Measurements from ENCODE around the gene IBA57.

DNA sequence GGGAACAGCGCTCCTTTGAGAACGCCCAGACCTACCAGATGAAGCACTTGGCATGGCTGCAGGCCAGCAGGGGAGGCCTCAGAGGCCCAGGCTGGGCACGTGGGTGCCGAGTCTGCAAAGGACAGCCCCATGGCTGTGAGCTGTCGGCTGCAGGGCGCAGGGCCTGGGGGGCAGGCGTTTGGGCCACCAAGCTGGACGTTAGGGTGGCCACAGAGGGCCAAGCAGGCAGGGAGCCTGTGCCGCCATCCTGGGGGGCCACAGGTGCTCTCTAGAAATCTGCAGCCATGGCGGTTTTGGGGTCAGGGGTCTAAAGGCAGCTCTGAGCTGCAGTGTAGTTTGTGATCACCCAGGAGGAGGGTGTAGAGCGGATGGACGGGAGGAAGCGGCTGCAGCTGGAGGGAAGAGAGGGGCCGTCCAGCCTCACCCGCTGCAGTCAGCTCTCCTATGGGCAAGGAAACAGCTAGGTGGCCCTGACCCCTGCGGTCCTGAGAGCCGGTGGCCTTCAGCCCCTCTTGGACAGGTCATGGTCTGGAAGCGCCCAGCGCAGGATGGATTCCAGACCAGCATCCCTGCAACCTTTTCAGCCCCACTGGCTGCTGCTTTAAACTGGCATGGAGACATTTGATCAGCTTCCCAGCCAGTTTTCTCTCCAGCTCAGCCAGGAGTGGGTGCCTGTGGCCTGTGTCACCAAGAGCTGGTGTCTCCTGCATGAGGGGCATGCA lies 11.0 kb downstream of the IBA57 start:
- TF ChIP-seq CTCF (IDR thresholded peaks at IDR 0.05) (no peak), POLR2A (IDR thresholded peaks at IDR 0.05) (no peak)
